CD4-positive, alpha-beta T cell treated with Interleukin-4 for 1 hour (primary cell): ENCODE results near the gene COL4A3.
A peak's percentile ranks its signal among the peaks of the same experiment; 100 is the strongest.
"Not testable (repeated sequence)": the region's sequence is repeated elsewhere in the genome, so short reads cannot be mapped to it uniquely, and the experiment has no call there.

Source experiments
- DNase-seq, 2 donors: peaks; one replicate each; pipeline ENCODE4 v3.0.0-alpha.2; 2020 to 2022

The COL4A3 gene

GRCh38 chr2:227219312-227220105 is 55.1 kb downstream of the COL4A3 start:
- DNase-seq, result no peak

- no peak for DNase-seq
Observed at GRCh38 chr2:227221120-227221519, 56.7 kb downstream of the COL4A3 start.

- no peak for DNase-seq
Observed at GRCh38 chr2:227222292-227222691, 57.9 kb downstream of the COL4A3 start.

- DNase-seq, result not testable (repeated sequence)
Observed at GRCh38 chr2:227225641-227226040, 61.2 kb downstream of the COL4A3 start.

DNA sequence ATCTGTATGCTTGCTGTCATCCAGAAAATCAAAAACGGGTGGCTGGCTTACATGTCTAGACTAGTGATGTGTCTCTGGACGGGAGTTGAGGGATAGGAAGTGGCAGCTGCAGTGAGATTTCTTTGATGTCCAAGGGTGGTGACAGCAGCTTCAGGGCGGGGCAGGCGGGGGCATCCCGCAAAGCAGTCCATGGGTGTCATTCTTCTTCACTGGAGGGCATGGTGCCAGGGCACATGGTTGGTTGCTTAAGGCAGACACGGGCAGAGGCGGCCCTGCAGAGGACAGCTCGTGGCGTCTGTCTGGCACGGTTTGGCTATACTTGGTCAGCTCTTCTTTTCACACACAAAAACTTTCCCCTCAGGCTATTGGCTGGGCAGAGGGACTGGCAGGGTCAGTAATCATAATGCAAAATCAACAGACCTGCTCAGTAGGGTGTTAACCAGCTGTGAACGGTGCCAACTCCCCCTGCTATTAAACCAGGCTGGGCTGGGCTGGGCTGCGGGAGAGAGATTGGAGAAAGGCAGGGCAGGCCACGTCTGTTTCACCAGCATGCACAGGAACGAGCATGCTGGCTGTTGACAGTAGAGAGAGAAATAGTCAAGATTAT is 63.7 kb downstream of the COL4A3 start:
- DNase-seq, result no peak

DNA sequence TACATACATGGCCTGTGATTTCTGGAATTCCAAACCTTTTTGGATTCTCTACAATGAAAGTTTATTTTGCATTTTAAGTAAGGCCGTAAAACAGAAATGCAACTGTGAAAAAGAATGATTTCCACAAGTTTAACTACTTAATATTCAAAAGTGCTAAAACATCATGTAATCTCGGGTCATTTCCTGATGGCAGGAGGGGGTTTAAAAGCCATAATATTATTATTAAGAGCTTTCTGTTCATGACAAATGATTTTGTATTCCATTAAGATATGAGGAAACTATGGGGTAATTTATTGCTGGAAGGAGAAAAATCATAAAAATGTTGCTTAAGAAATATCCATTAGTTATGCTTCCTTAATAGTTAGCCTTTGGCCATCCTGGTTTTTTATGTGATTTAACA is 65.7 kb downstream of the COL4A3 start:
- DNase-seq, result no peak

DNA sequence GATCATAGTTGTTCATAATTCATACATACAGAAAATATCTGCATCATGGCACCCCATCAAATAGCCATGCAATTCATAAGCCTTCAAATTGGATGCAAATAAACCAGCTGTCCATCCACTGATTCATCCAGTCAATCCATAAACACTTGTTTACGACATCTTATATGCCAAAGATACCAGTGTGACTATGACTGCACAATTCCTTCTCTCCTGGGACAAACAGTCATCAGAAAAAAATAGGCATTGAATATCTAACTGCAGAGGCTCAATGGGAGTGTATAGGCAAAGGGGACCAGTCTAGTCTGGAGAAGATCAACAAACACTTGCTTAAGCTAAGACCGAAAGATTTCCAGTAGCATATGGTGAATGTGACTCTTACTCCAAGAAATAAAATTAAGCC is 70.0 kb downstream of the COL4A3 start:
- no peak for DNase-seq

GRCh38 chr2:227237786-227238185 is 73.4 kb downstream of the COL4A3 start:
- no peak for DNase-seq

DNA sequence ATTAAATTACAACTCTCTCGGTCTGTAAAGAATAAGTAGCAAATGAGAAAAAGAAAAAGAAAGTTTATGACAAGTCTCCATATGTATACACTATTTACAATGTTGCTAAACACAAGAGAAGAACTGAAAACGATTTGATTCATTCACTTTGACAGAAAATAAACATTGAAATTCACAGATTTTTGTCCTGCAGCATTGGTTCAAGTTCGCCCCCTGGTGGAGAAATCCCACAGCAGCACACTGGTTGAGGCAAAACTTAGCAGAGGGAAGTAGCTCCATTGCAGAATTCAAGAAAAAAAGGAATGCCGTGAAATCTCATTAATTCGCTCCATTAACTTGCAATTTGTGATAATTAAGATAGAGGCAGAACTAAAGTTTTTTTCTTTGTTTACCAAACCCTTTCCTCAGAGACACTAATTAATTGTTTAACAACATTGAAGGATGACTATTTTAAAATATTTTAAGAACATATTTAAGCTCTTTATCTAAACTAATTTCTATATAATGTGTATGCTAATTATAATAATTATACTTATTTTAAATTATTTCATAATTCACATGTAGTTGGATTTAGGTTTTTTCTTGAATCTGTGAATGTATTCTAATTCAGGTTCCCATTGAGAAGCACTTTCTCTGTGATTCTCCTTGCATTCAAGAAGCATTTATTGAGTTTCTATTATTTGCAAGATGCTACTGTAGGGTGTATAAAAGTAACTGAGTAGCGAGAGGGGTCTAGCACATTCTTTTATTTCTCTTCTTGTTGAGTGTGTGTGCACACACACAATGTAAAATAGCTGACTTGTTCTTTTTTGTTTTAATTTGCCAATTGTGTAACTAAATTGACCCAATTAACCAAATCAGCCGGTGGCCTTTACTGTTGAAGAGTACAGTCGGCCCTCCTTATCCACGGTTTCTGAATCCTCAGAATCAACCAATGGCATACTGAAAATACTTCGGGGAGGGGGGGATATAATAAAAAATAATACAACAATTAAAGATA is 74.1 kb downstream of the COL4A3 start:
- DNase-seq, result peak; percentile 42 to 59

GRCh38 chr2:227241005-227241404 is 76.6 kb downstream of the COL4A3 start:
- DNase-seq, result no peak

GRCh38 chr2:227248876-227249275 is 84.5 kb downstream of the COL4A3 start:
- DNase-seq, result no peak

- no peak for DNase-seq
Observed at GRCh38 chr2:227252831-227253230, 88.4 kb downstream of the COL4A3 start.

DNA sequence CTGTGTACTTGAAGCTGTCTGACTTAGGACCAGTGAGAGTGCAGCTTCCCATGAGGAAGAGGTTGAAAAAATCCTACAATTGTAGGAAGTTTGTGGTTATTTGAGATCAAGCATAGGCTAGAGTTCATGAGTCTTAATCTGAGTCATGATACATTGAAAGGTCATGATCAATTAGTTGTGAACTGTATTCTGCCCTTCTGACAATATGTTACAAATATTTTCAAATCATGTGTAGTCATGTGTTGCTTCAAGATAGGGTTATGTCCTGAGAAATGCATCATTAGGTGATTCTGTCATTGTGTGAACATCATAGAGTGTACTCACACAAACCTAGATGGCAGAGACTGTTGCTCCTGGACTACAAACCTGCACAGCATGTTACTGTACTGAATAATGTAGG is 92.2 kb downstream of the COL4A3 start:
- DNase-seq, result no peak

DNA sequence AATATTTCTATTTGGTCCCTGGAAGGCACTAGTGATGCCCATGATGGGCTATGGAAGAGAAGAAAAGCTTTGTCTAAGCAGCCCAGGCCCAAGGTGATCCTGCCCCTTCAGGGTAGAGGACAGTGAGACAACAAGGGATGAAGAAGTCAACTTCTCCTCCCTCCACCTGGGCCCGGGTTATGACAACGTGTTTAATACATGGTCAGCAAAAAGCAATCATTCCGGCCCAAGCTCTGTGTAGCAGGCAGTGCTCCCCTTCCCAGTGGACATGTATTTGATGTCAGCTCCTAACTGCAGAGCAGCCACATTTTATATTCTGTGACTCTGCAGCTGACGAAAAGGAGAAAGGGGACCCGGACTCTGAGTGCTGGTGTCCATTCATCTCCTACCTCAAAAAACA is 93.4 kb downstream of the COL4A3 start:
- DNase-seq, result no peak

GRCh38 chr2:227260041-227260440 is 95.6 kb downstream of the COL4A3 start:
- DNase-seq, result no peak

DNA sequence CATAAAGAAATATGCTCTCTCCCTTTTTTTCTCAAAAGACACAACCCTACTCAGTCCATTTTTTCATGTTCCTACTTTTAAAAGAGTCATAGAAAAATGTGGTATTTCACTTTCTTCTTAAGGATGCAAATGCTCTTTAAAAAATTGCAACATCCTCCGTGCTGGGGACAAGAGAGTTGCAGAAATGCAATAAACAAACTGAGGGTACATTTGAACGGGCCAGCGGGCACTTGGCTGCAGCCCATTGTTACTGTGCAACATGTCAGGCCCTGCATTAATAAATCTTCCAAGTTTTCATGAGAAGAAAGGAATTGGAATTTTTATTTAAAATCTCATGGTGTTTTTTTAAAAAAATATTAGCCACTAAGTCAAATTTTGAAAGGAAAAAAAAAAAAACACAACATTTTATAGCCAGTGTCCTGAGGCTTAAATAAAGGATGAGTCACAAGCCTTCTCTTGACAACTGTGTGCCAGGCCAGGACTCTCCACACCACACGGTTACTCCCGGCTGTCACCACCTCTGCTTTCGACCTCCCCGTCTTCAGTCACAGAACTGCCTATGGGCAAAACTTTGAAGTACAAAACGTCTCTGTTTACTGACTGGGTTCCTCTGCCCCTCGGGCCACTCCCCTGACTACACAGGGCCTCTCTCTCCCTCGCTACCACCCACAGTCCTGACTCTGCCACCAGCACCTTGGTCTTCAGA is 103.1 kb downstream of the COL4A3 start:
- no peak for DNase-seq

- no peak for DNase-seq
Observed at GRCh38 chr2:227280895-227281294, 116.5 kb downstream of the COL4A3 start.

DNA sequence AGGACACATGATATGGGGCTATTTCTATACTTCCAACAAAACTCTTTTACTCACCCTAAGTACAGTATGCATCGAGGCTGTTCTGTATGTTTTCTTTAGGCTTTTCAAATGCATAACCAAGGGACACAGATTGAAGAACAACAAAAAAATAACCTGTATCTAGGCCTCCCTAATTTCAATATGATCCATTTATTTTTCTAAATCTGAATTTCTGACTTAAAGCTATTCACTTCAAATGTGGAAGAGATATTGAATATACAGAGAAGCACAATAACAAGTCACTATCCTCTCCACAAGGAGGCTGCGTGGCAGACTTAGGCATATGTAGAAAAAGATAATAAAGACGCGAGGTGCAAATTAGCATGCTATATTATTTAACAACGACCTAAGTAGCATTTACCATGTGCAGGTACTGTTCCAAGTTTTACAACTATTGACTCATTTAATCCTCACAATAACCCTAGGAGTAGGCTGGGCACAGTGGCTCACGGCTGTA is 121.4 kb downstream of the COL4A3 start:
- DNase-seq, result no peak

GRCh38 chr2:227287771-227288170 is 123.3 kb downstream of the COL4A3 start:
- DNase-seq, result no peak

DNA sequence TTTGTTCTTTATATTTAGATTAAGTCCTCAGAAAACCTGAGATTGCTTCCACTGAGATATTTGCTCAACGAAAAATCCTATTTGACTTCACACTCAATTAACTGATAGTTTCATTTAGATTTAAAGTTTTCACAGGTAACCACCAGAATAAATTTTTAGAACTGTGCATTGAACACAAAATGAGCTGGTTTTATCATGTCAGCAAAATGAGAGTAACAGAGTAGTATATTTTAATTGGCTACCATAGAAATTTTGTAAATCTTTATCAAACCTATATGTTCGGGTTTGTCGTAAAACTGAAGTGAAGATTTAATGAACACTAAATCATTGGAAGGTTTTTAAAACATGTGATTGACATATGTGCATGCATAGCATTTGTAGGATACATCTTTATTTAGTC is 127.9 kb downstream of the COL4A3 start:
- no peak for DNase-seq

GRCh38 chr2:227293531-227293930 is 129.1 kb downstream of the COL4A3 start:
- DNase-seq, result no peak

DNA sequence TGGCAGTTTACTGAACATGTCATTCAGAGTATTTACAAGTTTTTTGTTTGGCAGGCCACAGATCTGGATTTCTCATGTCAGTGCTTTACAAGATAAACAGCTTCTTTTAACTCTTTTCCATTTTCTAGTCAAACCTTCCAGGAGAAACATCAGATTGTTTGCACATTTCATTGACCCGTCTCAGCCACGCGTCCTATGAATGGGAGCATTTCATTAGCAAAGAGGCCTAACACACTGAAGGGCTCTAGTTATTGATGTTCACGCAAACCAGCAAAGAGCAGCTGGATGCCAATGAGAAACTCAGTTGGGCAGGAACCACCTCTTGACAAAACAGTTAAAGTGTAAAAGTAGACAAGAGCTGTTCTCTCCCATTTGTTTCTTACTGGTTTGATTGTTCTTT is 131.4 kb downstream of the COL4A3 start:
- no peak for DNase-seq
